ENCODE measurements around the gene CXCR4.

Gene CXCR4

GRCh38 chr2:136068581-136069227 lies 49.2 kb downstream of the CXCR4 start:
- no peak for DNase-seq

- DNase-seq: no peak
Measured at GRCh38 chr2:136067897-136068580, 49.9 kb downstream of the CXCR4 start.

- no peak for DNase-seq
Measured at GRCh38 chr2:136067459-136067858, 50.5 kb downstream of the CXCR4 start.

- DNase-seq: no peak
Measured at GRCh38 chr2:136065907-136066306, 52.0 kb downstream of the CXCR4 start.

- DNase-seq: no peak
Measured at GRCh38 chr2:136065384-136065783, 52.6 kb downstream of the CXCR4 start.
